ENCODE results near the gene TBC1D22A.
"Not testable (repeated sequence)": the region's sequence is repeated elsewhere in the genome, so short reads cannot be mapped to it uniquely, and the experiment has no call there.

Gene TBC1D22A

DNA sequence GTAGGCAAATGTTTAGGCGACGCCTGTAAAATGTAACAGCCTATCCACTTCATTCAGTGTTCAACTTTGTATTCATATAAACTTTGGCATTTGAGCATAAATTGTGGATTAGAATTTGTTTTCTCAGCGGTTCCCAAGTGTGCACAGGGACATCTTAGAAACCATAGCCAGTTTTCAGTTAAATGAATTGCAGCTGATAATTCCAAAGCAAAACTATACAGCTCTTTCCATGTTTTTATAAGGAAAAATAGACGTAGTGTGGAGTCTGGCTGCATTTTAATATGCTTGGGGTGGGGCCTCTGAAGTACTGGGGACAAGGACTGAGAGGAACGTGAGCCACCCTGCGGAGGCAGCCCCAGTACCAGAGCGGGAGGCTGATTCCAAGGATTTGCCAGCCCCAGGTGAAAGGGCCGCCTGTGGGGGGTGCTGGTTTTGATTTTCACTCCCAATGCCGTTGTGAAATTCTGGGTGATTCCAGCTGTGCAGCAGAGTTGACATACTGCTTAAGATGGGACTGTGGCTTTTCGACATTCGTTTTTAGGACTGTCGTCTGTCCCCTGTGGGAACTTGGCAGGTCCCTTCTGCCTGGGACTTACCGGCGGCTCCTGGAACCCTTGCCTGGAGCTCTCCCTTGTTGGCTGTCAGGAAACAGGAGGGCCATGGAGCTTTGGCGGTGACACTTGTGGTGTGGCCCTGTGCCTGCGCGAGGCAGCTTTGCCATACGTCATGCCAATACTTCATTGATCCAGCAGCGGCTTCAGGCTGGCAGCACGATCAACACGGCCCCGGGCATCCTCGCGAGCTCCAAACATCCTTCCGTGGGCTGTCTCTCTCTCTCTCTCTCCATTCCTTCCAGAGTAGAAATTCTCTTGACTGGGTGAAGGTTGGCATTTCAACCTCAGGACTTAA, 370.9 kb downstream of the TBC1D22A start:
- DNase-seq = no peak

DNA sequence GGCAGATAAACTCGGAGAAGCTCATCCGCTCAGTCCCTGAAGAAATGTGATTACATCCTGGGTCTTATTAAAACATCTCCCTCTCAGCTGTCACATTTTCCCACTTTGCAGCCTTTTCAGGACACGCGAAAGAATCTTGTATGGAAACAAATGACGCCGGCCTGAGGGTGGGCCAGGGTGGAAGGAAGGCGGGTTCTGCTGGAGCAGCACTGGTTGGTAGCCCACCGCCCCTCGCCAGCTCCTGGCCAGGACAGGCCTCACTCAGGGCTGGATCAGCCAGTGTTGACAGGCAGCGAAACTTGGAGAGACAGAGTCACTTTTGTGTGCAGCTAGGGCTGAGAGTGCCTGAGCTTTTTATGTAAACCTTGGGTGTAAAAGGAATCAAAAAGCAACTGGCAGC, 371.8 kb downstream of the TBC1D22A start:
- no peak for DNase-seq

DNA sequence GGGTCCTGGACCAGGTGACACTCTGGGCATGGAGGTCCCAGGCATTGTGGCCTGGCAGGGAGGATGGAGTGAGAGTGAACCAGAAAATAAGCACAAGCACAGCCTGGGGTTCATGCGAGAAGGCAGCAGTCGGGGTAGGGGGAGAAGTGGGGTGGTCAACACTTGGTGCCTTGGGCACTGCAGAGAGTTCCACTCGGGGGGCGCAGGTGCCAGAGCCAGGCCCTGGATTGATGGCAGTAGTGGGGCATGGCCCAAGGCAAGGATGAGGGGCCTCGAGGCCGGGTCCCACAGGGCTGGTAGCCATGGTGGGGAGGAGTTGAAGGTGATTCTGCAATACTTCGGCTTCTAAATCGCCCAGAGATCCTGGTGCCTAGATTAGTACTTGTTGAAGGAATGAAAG, 372.9 kb downstream of the TBC1D22A start:
- DNase-seq = no peak

DNA sequence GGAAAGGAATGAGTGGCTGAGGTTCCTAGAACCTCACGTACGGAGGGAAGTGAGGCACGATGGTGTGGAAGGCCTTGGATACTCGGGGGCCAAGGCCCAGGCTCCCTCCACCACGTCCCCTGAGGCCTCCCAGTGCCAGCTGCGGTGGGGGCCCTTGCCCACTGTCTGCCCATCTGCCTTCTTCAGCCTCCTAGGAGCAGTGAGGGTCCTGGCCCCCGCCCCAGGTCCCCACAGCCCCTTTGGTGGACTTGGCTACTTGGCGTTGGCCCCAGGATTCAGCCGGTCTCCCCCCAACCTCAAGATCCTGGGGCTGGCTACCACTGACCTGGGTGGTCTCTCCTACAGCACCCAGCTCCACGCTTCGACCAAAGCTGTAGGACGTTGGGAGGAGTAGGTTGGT, 373.6 kb downstream of the TBC1D22A start:
- DNase-seq = no peak

DNA sequence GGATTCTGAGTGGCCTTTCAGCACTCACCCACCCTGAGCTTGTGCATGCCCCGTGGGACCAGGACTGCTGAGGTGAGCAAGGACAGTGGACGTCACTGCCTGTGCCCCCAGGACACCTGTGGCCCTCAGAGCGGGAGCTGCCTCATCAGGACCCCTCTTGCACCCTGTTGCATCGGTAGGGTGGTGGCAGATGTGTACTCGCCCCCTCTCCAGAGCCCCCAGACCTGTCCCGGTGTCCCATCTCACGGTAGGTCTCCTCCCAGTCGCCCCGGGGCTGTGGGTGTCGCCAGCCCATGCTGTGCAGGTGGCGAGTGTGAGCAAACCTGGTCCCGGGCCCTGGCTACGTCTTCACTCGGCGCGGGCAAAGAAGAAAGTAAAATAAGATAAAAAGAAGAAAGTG, 374.2 kb downstream of the TBC1D22A start:
- DNase-seq = no peak

DNA sequence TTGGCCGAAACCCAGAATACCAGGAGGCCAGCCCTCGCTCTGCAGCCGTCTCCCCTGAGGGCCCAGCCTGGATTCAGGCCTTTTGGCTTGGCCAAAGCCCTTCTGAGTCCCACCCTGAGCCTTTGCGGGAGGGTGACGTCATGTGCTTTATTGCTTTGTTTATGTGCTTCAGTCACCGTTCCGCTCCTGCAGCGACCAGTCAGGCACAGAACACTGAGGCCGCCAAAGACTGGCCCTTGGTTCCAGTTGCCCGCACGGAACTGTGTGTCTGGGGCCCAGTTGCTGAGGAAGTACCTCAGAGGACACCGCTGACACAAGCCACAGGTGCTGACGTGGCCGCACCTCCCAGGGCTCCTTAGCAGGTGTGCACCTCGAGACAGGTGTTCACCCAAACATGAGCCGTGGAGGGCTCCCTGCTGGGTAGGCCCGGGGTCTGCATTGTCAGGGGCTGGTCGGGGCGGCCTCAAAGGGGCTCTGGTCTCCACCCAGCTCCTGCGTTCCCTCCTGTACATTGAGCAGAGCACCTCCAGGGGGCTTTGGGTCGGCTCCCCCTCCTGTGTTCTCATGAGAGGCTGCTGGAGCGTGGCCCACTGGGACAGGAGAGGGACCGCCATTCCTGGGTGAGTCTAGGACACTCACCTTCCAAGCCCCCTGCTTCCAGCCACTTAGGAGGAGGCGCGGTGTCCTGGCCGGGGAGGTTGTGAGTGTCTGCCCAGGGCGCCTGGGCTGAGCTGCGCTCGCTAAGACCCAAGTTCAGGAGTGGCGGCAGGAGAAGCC, 376.8 kb downstream of the TBC1D22A start:
- no peak for DNase-seq

DNA sequence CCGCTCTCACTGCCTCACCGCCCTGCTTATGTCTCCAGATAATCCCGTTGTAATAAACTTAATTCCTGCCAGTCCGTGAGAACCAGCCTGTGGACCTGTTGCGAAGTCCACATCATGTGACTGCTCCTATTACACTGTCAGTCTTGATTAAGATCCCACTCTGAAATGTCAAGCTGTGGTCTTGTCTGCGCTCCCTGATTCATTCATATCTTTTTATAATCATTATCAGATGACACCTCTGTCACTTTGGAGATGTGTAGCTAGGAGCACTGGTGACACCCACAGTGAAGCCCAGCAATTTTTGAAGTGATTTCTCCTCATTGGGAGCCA, 377.3 kb downstream of the TBC1D22A start:
- DNase-seq = no peak

DNA sequence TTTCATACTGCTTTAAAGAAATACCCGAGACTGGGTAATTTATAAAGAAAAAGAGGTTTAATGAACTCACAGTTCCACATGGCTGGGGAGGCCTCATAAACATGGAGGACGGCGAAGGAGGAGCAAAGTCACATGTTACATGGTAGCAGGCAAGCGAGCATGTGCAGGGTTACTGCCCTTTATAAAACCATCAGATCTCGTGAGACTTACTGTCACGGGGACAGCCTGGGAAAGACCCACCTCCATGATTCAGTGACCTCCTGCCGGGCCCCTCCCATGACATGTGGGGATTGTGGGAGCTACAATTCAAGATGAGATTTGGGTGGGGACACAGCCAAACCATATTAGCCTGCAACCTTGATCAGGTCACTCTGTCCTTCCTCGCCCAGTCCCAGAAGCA, 378.5 kb downstream of the TBC1D22A start:
- not testable (repeated sequence) for DNase-seq

DNA sequence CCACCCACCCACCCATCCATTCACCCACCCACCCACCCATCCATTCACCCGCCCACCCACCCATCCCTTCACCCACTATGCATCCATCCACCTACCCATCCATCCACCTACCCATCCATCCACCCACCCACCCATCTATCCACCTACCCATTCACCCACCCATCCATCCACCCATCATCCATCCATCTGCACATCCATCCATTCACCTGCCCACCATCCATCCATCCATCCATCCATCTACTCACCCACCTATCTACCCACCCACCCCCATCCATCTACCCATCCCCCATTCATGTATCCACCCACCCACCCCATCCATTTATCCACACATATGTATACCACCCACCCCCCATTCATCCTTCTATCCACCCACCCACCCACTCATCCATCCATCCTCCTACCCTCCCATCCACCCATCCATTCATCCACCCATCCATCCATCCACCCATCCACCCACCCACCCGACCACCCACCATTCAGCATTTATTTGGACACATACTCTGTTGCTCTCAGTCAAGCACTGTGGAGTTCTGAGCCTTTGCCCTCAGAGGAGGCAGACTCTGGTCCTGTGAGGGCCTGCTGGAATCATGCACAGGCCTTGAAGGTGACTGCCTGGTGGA, 380.1 kb downstream of the TBC1D22A start:
- no peak for DNase-seq

DNA sequence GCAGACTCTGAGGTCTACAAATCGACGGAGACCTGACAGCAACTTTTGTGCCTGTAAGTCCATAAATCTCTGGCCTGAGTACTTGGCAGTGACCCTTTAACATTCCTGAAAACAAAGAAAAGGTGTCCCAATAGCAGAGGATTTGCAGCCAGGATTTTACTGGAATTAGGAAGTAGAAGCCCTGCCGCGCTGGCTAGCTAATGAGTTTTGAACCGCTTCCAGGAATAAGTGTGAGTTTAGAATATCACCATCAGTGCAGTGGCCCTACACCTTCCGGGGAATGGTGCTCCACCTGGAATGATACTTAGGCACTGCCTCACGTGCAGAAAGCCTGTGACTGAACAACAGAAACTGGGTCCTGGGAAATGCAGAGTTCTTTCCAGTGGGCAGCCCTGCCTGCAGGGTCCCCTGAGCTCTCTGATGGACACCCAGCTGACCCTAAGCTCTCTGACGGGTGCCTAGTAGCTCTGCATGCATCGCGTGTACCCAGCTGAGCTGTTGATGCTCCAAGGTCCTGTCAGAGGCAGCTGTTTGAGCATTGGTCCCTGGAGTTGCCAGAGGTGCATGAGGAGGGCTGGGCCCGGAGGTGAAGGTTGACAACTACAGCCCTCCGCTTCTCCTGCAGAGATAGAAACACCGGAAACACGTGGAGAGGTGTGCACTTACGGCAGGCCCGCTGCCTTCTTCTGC, 380.9 kb downstream of the TBC1D22A start:
- DNase-seq = no peak

DNA sequence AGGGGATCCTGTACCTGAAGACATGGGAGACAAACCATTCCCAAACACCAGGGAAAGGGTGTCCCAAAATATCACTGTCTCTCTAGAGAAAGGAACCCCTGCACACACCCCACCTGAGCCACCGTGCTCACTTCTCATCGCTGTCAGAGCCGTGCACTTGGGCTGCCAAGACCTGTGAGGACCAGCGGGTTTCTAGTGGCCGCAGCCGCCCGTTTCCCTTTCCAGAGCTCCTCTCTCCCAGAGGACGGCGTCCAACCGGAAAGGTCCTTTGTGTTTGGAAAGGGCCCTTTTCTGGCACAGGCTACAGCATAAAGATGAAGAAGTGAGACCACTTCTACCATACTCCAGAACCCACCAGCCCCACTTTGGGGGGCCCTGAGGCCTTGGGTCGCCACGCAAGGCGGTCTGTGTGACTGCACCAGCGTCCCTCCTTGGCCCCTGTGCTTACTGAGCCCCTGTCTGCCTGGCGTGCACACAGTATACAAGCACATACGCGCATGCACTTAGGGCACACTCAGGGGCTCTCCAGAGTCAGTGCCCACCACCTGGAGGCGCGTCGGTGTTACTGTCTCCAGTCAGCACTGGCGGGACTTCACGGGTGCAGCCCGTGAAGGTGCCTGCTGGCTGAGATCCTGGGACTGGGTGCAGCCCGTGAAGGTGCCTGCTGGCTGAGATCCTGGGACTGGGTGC, 381.8 kb downstream of the TBC1D22A start:
- no peak for DNase-seq

DNA sequence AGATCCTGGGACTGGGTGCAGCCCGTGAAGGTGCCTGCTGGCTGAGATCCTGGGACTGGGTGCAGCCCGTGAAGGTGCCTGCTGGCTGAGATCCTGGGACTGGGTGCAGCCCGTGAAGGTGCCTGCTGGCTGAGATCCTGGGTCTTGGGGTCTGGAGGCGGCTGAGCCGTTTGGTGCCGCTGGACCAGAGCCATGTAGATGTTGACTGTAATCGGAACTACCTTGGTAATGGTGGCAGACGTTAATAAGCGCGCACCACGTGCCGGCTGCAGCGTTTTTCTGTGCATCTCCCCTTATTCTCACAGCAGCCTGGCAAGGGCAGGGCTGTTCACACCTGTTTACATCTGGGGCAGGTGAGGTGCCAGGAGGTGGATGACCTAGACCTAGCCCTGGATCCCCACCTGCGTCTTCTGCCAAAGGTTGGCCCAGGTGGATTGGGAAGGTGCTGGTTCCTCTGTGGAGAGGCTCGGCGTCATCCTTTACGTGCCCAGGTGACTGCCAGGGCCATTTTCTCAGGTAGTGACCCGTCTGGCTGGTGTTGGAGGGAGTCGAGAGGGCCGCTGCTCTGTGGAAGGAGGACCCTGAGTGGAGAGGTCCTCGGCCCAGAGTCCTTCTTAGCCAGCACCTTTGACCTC, 382.5 kb downstream of the TBC1D22A start:
- no peak for DNase-seq

DNA sequence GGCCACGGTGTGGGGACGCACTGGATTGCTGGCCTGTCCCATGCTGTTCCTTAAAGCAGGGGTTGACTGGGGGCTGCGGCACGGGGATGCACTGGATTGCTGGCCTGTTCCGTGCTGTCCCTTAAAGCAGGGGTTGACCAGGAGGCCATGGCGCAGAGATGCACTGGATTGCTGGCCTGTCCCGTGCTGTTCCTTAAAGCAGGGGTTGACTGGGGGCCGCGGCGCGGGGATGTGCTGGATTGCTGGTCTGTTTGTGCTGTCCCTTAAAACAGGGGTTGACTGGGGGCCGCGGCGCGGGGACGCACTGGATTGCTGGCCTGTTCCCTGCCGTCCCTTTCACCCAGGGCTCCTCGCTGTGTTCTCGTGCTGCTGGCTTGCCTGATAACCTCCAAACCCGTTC, 383.4 kb downstream of the TBC1D22A start:
- no peak for DNase-seq

DNA sequence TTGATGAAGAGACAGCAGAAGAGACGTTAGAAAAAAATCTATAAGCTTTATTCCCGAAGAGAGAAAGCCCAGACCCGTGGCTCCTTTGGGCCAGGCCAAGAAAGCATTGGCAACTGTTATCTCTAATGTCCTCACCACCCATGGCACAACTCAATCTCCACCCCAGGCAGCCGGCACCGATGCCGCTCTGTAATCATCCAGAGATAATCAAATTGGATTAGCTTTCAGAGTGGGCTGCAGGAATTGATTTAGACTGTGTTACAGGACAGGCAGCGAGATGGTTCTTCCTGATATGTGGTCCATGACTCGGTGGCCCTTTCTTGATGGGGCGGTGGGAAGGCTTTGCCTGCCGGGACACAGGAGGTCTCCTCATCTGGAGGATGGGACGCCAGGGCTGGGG, 383.9 kb downstream of the TBC1D22A start:
- DNase-seq = no peak

DNA sequence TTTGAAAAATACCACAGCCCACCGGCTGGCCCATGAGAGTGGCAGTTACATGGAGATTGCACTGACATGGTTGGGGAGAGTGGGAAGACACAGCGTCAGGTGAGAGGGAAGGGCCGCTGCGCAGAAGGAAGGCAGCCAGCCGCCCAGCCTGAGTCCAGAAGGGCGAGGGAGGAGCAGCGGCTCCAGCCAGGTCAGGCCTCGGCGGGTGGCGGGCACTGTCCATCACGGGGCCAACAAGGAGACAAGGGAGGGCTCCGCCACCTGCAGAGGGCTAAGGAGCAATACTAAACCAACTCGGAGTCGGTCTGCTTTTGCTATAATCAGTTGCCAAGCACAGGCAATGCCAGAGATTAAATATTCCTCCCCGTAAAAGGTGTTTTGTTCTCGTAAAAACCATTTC, 384.5 kb downstream of the TBC1D22A start:
- no peak for DNase-seq

DNA sequence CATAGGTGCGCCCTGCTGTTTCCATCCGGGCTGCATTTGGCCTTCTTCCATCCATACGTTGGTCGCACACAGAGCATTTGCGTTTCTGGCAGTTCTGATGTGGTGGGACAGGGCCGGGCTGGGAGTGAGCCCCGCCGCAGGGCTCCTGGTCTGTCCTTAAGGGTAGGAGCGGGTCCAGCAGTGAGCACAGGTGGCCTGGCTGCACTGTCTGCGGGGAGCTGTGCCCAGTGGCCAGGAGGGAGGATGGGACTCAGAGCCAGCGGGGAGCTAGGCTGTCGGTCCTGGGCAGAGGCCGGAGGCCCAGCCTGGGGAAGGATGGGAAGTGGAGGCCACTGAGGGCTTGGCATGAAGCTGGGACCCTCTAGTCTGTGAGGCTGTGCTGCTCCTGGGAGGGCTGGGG, 385.1 kb downstream of the TBC1D22A start:
- no peak for DNase-seq

DNA sequence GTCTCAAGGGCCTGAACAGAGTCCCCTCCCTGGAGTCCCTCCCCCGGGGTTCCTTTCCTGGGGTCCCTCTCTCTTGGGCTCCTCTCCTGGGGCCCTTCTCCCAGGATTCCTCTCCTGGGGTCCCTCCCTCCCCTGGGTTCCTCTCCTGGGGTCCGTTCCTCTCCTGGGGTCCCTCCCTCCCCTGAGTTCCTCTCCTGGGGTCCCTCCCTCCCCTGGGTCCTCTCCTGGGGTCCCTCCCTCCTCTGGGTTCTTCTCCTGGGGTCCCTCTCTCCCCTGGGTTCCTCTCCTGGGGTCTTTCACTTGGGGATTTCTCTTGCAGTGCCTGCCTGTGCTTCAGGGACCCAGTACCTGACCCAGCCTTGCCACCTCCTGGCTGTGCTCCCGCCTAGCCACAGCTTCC, 386.1 kb downstream of the TBC1D22A start:
- no peak for DNase-seq

DNA sequence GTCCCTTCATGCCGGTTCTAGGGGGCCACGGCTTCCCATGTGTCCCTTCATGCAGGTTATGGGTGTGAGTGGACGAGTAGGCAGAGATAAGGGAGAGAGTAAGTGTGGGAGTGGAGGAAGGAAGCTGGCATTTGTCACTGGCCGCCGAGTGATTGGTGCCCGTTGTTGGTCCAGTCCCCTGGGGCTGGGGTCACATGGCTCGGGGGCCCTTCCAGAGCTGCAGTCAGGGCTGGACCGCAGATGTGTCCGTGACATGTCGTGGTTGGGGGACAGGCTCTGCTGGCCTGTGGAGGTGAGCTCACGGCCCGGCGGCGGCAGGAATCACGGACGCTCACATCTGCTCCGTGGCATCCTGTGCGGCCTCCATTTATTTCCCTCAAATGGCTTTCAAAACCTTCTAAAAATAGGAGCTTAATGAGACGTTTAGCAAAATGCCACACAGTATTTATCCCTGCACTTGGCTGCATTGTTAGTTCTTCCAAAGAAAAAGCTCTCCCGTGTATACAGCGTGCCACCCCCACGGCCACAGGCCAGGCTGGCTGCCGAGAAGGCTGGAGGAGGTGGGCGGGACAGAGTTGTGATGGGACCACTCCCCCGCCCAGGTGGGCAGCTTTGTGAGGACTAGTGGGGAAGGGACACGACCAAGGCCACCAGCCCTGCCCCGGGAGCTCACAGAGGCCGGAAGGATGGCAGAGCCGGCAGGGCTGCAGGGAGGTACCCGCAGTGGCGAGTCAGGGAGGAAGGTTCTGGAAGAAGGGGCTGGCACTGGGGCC, 386.7 kb downstream of the TBC1D22A start:
- no peak for DNase-seq

DNA sequence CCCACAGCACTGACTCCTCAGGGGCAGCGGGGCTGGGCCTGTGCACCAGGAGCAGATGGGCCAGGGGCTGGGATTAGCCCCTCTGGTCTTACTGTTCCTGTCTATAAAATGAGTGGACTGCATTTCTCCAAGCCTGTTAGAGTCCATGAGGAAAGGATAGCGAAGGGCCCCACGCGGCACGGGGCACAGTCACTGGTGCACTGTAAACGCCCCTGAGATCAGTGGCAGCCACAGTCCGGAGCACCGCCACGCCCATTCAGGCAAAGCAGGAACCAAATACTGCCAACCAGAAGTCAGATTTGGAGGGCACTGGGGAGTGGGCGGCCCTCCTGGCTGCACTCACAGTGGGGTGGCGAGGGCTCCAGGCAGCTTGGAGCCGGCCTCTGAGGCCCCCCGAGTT, 387.5 kb downstream of the TBC1D22A start:
- no peak for DNase-seq

DNA sequence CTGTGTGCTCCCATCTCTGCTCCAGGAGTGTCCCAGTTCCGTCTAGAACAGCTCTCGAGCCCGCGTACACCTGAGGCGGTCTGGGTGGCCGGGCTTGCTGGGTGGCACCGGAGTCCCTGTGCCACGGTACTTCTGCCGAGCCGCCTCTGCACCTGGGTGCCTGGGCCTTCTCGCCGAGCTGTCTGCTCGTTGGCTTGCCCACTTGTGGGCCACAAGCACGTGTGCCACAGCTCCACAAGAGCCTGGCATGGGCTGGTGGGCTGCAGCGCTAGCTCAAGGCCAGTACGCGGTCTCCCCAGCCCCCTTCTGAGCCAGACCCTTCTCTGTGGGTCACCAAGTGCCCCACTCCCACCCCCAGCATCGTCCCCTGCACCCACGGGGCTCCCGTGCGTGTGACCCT, 388.0 kb downstream of the TBC1D22A start:
- DNase-seq = no peak

DNA sequence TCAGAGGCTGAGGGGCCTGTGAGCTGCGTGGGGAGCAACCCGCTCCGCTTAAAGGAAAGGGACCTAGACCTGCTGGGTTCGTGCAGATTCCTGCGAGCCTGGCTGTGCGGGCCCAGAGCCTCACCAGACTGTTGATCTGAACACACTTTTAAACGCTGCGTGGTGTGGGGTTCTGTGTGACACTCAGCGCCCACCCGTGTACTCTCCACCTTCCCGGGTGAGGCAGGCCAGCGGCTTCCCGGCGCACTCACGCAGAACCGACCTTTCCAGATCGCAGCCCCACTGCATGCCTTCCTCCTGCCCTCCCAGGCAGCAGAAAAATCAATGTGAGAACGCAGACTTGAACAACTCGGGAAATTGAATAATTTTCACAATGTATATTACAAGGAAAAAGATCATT, 388.6 kb downstream of the TBC1D22A start:
- no peak for DNase-seq

Data from CD4-positive, alpha-beta T cell treated with Interleukin-4 for 1 hour (primary cell).